HCT116 (cell line): ENCODE data around the gene PLCL2. TPM values are rescaled to one million over a fixed set of nuclear protein-coding genes. Genes with fewer than 3 reads are reported as not detected.

Experiments used
- ATAC-seq: fragments of 200-7000 bp; cut with Tn5 transposase; 2 replicates; pipeline ENCODE4 v1.9.1; 2020; ENCODE audit warnings: mild to moderate bottlenecking, moderate library complexity
- BruUV-seq: library from RNA; stranded (reverse); fragments of 400-500 nt; replicated peaks from 2 replicates; lab custom pipeline; 2021; lab: Mats Ljungman, UMichigan
- CTCF ChIA-PET: fragments of 300-600 bp; sonication (Branson Sonifier 250); formaldehyde crosslinking; loops from one replicate; lab custom pipeline; 2021; ENCODE audit warnings: antibody characterized with exemption; lab: Charles Lee
- POLR2A ChIA-PET: fragments of 300-600, 350-600 bp; sonication (Branson Sonifier 250); formaldehyde crosslinking; loops from one replicate; lab custom pipeline; 2021; ENCODE audit warnings: antibody characterized with exemption; lab: Charles Lee
- RAD21 ChIA-PET, 2 experiments: fragments of 300-600 bp; sonication (Branson Sonifier 250); formaldehyde crosslinking; loops; one replicate each; lab custom pipeline; 2023; ENCODE audit warnings: low total read pairs in 2 of 2; ENCODE audit not compliant: uncharacterized antibody in 2 of 2, unreplicated experiment in 2 of 2, low non-redundant PET in 1 of 2; lab: Charles Lee
- DNase-seq: peaks from one replicate; pipeline ENCODE4 v3.0.0-alpha.2; 2010; ENCODE audit warnings: low read depth, low spot score
- H2AFZ ChIP-seq: fragments of 200-600 bp; shearing (Covaris generic), sonication (generic); 2 replicates; pipeline ENCODE4 v1.6.1; 2017; ENCODE audit warnings: low read depth, mixed run types, mixed read lengths, antibody characterized with exemption, low read length; ENCODE audit not compliant: poor library complexity, severe bottlenecking
- H3K27ac ChIP-seq: 2 replicates; pipeline ENCODE4 v1.5.1; 2012; ENCODE audit warnings: low read depth, low read length
- H3K27me3 ChIP-seq: fragments of 200-600 bp; sonication (generic); 2 replicates; pipeline ENCODE4 v1.6.1; 2016; ENCODE audit warnings: mixed run types, low read length, mixed read lengths; ENCODE audit not compliant: insufficient read depth
- H3K36me3 ChIP-seq, 2 experiments: fragments of 200-500 bp in 1 of 2; fragments of 200-600 bp in 1 of 2; sonication (Bioruptor generic) in 1 of 2; sonication (generic) in 1 of 2; 2 replicates each; pipeline versions ENCODE4 v1.5.1 to v1.6.1; 2014 to 2016; ENCODE audit warnings: low read length in 2 of 2, inconsistent platforms in 1 of 2, mixed read lengths in 1 of 2, mixed run types in 1 of 2; ENCODE audit not compliant: insufficient read depth in 2 of 2, control insufficient read depth in 1 of 2
- H3K4me1 ChIP-seq, 2 experiments: fragments of 200-600 bp in 1 of 2; sonication (generic) in 1 of 2; 2 replicates each; pipeline versions ENCODE4 v1.5.1 to v1.6.1; 2012 to 2017; ENCODE audit warnings: low read length in 2 of 2, inconsistent platforms in 1 of 2, mild to moderate bottlenecking in 1 of 2, mixed read lengths in 1 of 2, mixed run types in 1 of 2, moderate library complexity in 1 of 2; ENCODE audit not compliant: insufficient read depth in 2 of 2, control insufficient read depth in 1 of 2
- H3K4me2 ChIP-seq: fragments of 200-600 bp; sonication (generic); 2 replicates; pipeline ENCODE4 v1.6.1; 2017; ENCODE audit warnings: mixed run types, low read length, mixed read lengths
- H3K4me3 ChIP-seq, 2 experiments: fragments of 200-600 bp in 1 of 2; sonication (generic) in 1 of 2; replicated peaks in 1 of 2; 2 replicates each; pipeline ENCODE4 v1.5.1; 2011 to 2016; ENCODE audit warnings: low read length in 2 of 2, control low read depth in 1 of 2, low read depth in 1 of 2, mild to moderate bottlenecking in 1 of 2, mixed read lengths in 1 of 2, mixed run types in 1 of 2
- H3K79me2 ChIP-seq: fragments of 200-600 bp; sonication (generic); 2 replicates; pipeline ENCODE4 v1.6.1; 2017; ENCODE audit warnings: mild to moderate bottlenecking, mixed run types, low read length, moderate library complexity, mixed read lengths; ENCODE audit not compliant: insufficient read depth
- H3K9ac ChIP-seq: fragments of 200-600 bp; sonication (generic); 2 replicates; pipeline ENCODE4 v1.6.1; 2016; ENCODE audit warnings: low read length, mixed read lengths
- H3K9me2 ChIP-seq: fragments of 200-600 bp; sonication (generic), shearing (Covaris generic); 2 replicates; pipeline ENCODE4 v1.6.1; 2017; ENCODE audit warnings: mixed run types, mild to moderate bottlenecking, moderate library complexity; ENCODE audit not compliant: insufficient read depth
- H3K9me3 ChIP-seq, 2 experiments: fragments of 200-500 bp in 1 of 2; fragments of 200-600 bp in 1 of 2; sonication (Bioruptor generic) in 1 of 2; sonication (generic) in 1 of 2; 2 replicates each; pipeline ENCODE4 v1.6.1; 2014 to 2017; ENCODE audit warnings: low read length in 2 of 2, mixed read lengths in 2 of 2, inconsistent platforms in 1 of 2, low read depth in 1 of 2, mild to moderate bottlenecking in 1 of 2, mixed run types in 1 of 2, moderate library complexity in 1 of 2; ENCODE audit not compliant: control insufficient read depth in 1 of 2, insufficient read depth in 1 of 2
- H4K20me1 ChIP-seq: fragments of 200-600 bp; sonication (generic), shearing (Covaris generic); 2 replicates; pipeline ENCODE4 v1.6.1; 2017; ENCODE audit warnings: mixed run types, mild to moderate bottlenecking, moderate library complexity; ENCODE audit not compliant: insufficient read depth
- CBX3 ChIP-seq: IDR thresholded peaks from 2 replicates; pipeline ENCODE4 v1.6.1; 2012; ENCODE audit warnings: low read depth
- CEBPB ChIP-seq: IDR thresholded peaks from 2 replicates; pipeline ENCODE4 v1.6.1; 2012; ENCODE audit warnings: low read depth
- EGR1 ChIP-seq: IDR thresholded peaks from 2 replicates; pipeline ENCODE4 v1.6.1; 2012; ENCODE audit warnings: low read depth
- ELF1 ChIP-seq: IDR thresholded peaks from 2 replicates; pipeline ENCODE4 v1.6.1; 2012; ENCODE audit warnings: low read depth, borderline replicate concordance
- EZH2 ChIP-seq: fragments of 200-600 bp; sonication (generic); IDR thresholded peaks from 2 replicates; pipeline ENCODE4 v1.6.1; 2017; ENCODE audit warnings: antibody characterized with exemption, mixed run types
- FOSL1 ChIP-seq: IDR thresholded peaks from 2 replicates; pipeline ENCODE4 v1.6.1; 2012; ENCODE audit warnings: low read depth
- POLR2A ChIP-seq: IDR thresholded peaks from 2 replicates; pipeline ENCODE4 v1.7.0; 2011; ENCODE audit warnings: borderline replicate concordance; ENCODE audit not compliant: insufficient read depth, insufficient read length; ENCODE audit errors: extremely low read depth
- POLR2AphosphoS5 ChIP-seq: IDR thresholded peaks from 2 replicates; pipeline ENCODE4 v1.6.1; 2011; ENCODE audit warnings: mild to moderate bottlenecking, low read depth, low read length, moderate library complexity
- RAD21 ChIP-seq: IDR thresholded peaks from 2 replicates; pipeline ENCODE4 v1.6.1; 2012; ENCODE audit warnings: low read depth, mild to moderate bottlenecking
- REST ChIP-seq: IDR thresholded peaks from 2 replicates; pipeline ENCODE4 v1.6.1; 2012; ENCODE audit warnings: low read depth
- SIN3A ChIP-seq: IDR thresholded peaks from 2 replicates; pipeline ENCODE4 v1.6.1; 2012; ENCODE audit warnings: low read depth
- SP1 ChIP-seq: IDR thresholded peaks from 2 replicates; pipeline ENCODE4 v1.6.1; 2012; ENCODE audit warnings: low read depth
- SRF ChIP-seq: IDR thresholded peaks from 2 replicates; pipeline ENCODE4 v1.6.1; 2012; ENCODE audit warnings: low read depth
- TCF7L2 ChIP-seq: IDR thresholded peaks from 2 replicates; pipeline ENCODE4 v1.7.0; 2011; ENCODE audit warnings: borderline replicate concordance, inconsistent platforms; ENCODE audit not compliant: insufficient read depth, insufficient read length; ENCODE audit errors: extremely low read depth
- YY1 ChIP-seq: IDR thresholded peaks from 2 replicates; pipeline ENCODE4 v1.6.1; 2011; ENCODE audit warnings: low read length, low read depth, moderate library complexity, mild to moderate bottlenecking; ENCODE audit not compliant: insufficient replicate concordance; ENCODE audit errors: extremely low read depth
- intact Hi-C: fragments of 100-400 bp; cut with micrococcal nuclease; formaldehyde crosslinking; loops from 2 replicates; pipeline ENCODE4 v1.10.0; 2022
- total RNA-seq: library from RNA; stranded (reverse); gene quantifications from one replicate; pipeline ENCODE4 v1.2.1, GENCODE V29; 2021; ENCODE audit not compliant: unreplicated experiment
- TF ChIP-seq, protein P1 (sequence below), 3 experiments: fragments of 200-600 bp in 1 of 3; sonication (generic) in 1 of 3; IDR thresholded peaks in 2 of 3; conservative IDR thresholded peaks in 1 of 3; 2 replicates each; pipeline ENCODE4 v1.5.1; 2012 to 2017; ENCODE audit warnings: low read depth in 2 of 3, low read length in 2 of 3, antibody characterized with exemption in 1 of 3, borderline replicate concordance in 1 of 3, control low read depth in 1 of 3, mild to moderate bottlenecking in 1 of 3, mixed read lengths in 1 of 3, mixed run types in 1 of 3, moderate library complexity in 1 of 3; ENCODE audit not compliant: insufficient read depth in 1 of 3
- TF ChIP-seq, protein P2 (sequence below): IDR thresholded peaks from 2 replicates; pipeline ENCODE4 v1.6.1; 2011; ENCODE audit warnings: mild to moderate bottlenecking, low read length, moderate library complexity; ENCODE audit not compliant: insufficient replicate concordance; ENCODE audit errors: extremely low read depth
- TF ChIP-seq, protein P3 (sequence below): IDR thresholded peaks from 2 replicates; pipeline ENCODE4 v1.6.1; 2012

The PLCL2 gene
- total RNA-seq, 1 experiment from 2014 or later: 2.2 TPM

- POLR2A ChIA-PET: no interaction called here
- H3K27me3 ChIP-seq: no peaks in the 10 kb centered on the region
Observed at GRCh38 chr3:17075358-17075757, 190.6 kb downstream of the PLCL2 start.

More at GRCh38 chr3:17075358-17075757, 190.6 kb downstream of the PLCL2 start:
- Histone ChIP-seq H3K36me3 (no peaks in the 10 kb centered on the region), H4K20me1 (no peaks in the 10 kb centered on the region), H3K9me2 (no peaks in the 10 kb centered on the region), H3K4me2 (no peak overlapping the region), H3K79me2 (no peaks in the 10 kb centered on the region), H3K9me3 (no peaks in the 10 kb centered on the region), H2AFZ (no peak overlapping the region), H3K9ac (no peak overlapping the region), H3K4me3 (no peak overlapping the region), H3K27ac (no peak overlapping the region)
- BruUV-seq: no TSS peak
- ATAC-seq (no peak), DNase-seq (no peak)
- ChIA-PET RAD21 (no interaction called here), CTCF (no interaction called here)
- intact Hi-C loops: no loop called here
- no peak for TF ChIP-seq POLR2A
- TF ChIP-seq EZH2: no peak
- TF ChIP-seq EGR1: no peak
- TF ChIP-seq, protein P1, sequence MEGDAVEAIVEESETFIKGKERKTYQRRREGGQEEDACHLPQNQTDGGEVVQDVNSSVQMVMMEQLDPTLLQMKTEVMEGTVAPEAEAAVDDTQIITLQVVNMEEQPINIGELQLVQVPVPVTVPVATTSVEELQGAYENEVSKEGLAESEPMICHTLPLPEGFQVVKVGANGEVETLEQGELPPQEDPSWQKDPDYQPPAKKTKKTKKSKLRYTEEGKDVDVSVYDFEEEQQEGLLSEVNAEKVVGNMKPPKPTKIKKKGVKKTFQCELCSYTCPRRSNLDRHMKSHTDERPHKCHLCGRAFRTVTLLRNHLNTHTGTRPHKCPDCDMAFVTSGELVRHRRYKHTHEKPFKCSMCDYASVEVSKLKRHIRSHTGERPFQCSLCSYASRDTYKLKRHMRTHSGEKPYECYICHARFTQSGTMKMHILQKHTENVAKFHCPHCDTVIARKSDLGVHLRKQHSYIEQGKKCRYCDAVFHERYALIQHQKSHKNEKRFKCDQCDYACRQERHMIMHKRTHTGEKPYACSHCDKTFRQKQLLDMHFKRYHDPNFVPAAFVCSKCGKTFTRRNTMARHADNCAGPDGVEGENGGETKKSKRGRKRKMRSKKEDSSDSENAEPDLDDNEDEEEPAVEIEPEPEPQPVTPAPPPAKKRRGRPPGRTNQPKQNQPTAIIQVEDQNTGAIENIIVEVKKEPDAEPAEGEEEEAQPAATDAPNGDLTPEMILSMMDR (IDR thresholded peaks at IDR 0.05 in 2 of 3, conservative IDR thresholded peaks at IDR 0.05 in 1 of 3; ENCODE audit: borderline replicate concordance in 1 of 3, insufficient read depth in 1 of 3, low read depth in 2 of 3, low read length in 2 of 3): no peak
- TF ChIP-seq, protein P2, sequence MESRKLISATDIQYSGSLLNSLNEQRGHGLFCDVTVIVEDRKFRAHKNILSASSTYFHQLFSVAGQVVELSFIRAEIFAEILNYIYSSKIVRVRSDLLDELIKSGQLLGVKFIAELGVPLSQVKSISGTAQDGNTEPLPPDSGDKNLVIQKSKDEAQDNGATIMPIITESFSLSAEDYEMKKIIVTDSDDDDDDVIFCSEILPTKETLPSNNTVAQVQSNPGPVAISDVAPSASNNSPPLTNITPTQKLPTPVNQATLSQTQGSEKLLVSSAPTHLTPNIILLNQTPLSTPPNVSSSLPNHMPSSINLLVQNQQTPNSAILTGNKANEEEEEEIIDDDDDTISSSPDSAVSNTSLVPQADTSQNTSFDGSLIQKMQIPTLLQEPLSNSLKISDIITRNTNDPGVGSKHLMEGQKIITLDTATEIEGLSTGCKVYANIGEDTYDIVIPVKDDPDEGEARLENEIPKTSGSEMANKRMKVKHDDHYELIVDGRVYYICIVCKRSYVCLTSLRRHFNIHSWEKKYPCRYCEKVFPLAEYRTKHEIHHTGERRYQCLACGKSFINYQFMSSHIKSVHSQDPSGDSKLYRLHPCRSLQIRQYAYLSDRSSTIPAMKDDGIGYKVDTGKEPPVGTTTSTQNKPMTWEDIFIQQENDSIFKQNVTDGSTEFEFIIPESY: no peak
- no peak for TF ChIP-seq FOSL1
- TF ChIP-seq REST: no peak
- TF ChIP-seq, protein P3, sequence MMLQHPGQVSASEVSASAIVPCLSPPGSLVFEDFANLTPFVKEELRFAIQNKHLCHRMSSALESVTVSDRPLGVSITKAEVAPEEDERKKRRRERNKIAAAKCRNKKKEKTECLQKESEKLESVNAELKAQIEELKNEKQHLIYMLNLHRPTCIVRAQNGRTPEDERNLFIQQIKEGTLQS: no peak
- TF ChIP-seq SRF: no peak
- no peak for TF ChIP-seq CBX3
- no peak for TF ChIP-seq TCF7L2
- TF ChIP-seq RAD21: no peak
- TF ChIP-seq SP1: no peak
- no peak for TF ChIP-seq POLR2AphosphoS5
- no peak for TF ChIP-seq CEBPB
- no peak for TF ChIP-seq SIN3A
- TF ChIP-seq YY1: no peak
- TF ChIP-seq ELF1: no peak
- TF ChIP-seq, all 23 proteins: peak for 0
- peaks cover 4 to 7% of the 10 kb centered on the region in 2 experiments; a peak in 3 of 4 replicates for H3K4me1 ChIP-seq
